Nephron (organoid): Measurements from ENCODE around the gene PCDHA7.
"Not testable (repeated sequence)": the region's sequence is repeated elsewhere in the genome, so short reads cannot be mapped to it uniquely, and the experiment has no call there.

Experiments used
- H3K27ac Mint-ChIP-seq, 3 experiments: 2 replicates each; pipeline ENCODE4 v1.8.0; 2020; ENCODE audit warnings: mixed read lengths in 3 of 3, mild to moderate bottlenecking in 2 of 3, moderate library complexity in 1 of 3
- H3K27me3 Mint-ChIP-seq: 2 replicates; pipeline ENCODE4 v1.8.0; 2021; ENCODE audit warnings: low read depth, mild to moderate bottlenecking, moderate library complexity, mixed read lengths
- H3K36me3 Mint-ChIP-seq: 2 replicates; pipeline ENCODE4 v1.8.0; 2020; ENCODE audit warnings: low read depth, mixed read lengths
- H3K4me1 Mint-ChIP-seq: 2 replicates; pipeline ENCODE4 v1.8.0; 2020; ENCODE audit warnings: mixed read lengths
- H3K4me3 Mint-ChIP-seq, 3 experiments: 2 replicates each; pipeline ENCODE4 v1.8.0; 2020; ENCODE audit warnings: mild to moderate bottlenecking in 3 of 3, mixed read lengths in 3 of 3, moderate library complexity in 2 of 3
- H3K9me3 Mint-ChIP-seq: 2 replicates; pipeline ENCODE4 v1.8.0; 2020; ENCODE audit warnings: mixed read lengths
- TF ChIP-seq, protein P1 (sequence below), 3 experiments: fragments of 200-600 bp; sonication (generic); IDR thresholded peaks; one replicate each; pipeline ENCODE4 v1.5.0; 2021; ENCODE audit warnings: antibody characterized with exemption in 3 of 3; ENCODE audit not compliant: unreplicated experiment in 3 of 3

PCDHA7 gene

DNA sequence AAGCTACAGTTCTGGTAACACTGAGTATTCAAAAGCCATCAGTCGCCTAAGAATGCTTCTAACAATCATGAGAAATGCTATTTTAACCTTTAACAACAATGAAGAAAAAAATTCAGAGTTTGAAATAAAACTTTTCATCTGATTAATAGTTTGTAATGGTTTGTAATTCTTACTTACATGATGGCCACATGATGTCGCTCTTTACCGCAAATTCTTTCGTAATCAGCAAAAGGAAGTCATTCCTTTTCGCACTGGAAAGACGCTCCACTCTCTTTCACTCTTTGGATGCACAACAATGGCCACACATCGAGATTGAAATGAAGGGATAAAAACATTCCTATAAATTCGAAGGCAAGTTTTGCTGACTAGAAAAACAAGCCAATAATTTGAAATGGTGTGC, at the start of gene PCDHA7:
Gene PCDHA7 (plus strand): TSS at position 277 of the 400 bp plus-strand sequence. CDS start 115 bp downstream, at position 392.
- TF ChIP-seq, protein P1, sequence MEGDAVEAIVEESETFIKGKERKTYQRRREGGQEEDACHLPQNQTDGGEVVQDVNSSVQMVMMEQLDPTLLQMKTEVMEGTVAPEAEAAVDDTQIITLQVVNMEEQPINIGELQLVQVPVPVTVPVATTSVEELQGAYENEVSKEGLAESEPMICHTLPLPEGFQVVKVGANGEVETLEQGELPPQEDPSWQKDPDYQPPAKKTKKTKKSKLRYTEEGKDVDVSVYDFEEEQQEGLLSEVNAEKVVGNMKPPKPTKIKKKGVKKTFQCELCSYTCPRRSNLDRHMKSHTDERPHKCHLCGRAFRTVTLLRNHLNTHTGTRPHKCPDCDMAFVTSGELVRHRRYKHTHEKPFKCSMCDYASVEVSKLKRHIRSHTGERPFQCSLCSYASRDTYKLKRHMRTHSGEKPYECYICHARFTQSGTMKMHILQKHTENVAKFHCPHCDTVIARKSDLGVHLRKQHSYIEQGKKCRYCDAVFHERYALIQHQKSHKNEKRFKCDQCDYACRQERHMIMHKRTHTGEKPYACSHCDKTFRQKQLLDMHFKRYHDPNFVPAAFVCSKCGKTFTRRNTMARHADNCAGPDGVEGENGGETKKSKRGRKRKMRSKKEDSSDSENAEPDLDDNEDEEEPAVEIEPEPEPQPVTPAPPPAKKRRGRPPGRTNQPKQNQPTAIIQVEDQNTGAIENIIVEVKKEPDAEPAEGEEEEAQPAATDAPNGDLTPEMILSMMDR (IDR thresholded peaks at IDR 0.05; ENCODE audit: unreplicated experiment in 3 of 3), result no peak
- no peaks in the 10 kb centered on the region for H3K4me1 Mint-ChIP-seq
- H3K27ac Mint-ChIP-seq, result no peak within 1 kb of the TSS
- no peak within 1 kb of the TSS for H3K4me3 Mint-ChIP-seq
- H3K36me3 Mint-ChIP-seq, result peaks cover 85% of the 10 kb centered on the region
- H3K9me3 Mint-ChIP-seq, result peaks cover 53% of the 10 kb centered on the region
- H3K27me3 Mint-ChIP-seq, result no peaks in the 10 kb centered on the region

DNA sequence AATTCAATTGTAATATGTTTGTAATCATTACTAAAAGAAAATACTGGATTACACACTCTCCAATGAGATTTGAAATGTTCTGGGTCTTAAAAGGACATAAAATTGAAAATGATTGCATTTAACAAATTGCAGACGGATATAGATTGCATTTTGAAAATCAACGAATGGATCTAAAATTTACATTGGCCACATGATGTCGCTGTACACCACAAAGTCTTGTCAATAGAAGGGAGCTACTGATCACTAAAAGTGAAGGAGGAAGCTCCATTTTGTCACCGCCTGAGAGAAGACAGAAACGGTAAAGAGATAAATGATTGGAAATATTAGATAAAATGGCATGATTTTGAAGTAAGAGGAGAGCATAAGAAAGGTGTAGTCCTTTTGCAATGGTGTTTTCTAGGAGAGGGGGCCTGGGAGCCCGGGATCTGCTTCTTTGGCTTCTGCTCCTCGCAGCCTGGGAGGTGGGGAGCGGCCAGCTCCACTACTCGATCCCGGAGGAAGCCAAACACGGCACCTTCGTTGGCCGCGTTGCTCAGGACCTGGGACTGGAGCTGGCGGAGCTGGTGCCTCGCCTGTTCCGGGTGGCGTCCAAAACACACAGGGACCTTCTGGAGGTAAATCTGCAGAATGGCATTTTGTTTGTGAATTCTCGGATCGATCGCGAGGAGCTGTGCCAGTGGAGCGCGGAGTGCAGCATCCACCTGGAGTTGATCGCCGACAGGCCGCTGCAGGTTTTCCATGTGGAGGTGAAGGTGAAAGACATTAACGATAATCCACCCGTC, 48.0 kb upstream of the PCDHA7 start, which contains the start of gene PCDHA1:
Gene PCDHA1 (plus strand): TSS at position 236 of the 782 bp plus-strand sequence.
- no peak within 1 kb of the TSS for H3K4me3 Mint-ChIP-seq
- H3K27ac Mint-ChIP-seq, result no peak within 1 kb of the TSS
- TF ChIP-seq, protein P1 (IDR thresholded peaks at IDR 0.05; ENCODE audit: unreplicated experiment in 3 of 3), result no peak
- H3K4me1 Mint-ChIP-seq, result no peaks in the 10 kb centered on the region
- H3K36me3 Mint-ChIP-seq, result peaks cover 15% of the 10 kb centered on the region
- peaks cover 52% of the 10 kb centered on the region for H3K9me3 Mint-ChIP-seq
- H3K27me3 Mint-ChIP-seq, result no peaks in the 10 kb centered on the region

DNA sequence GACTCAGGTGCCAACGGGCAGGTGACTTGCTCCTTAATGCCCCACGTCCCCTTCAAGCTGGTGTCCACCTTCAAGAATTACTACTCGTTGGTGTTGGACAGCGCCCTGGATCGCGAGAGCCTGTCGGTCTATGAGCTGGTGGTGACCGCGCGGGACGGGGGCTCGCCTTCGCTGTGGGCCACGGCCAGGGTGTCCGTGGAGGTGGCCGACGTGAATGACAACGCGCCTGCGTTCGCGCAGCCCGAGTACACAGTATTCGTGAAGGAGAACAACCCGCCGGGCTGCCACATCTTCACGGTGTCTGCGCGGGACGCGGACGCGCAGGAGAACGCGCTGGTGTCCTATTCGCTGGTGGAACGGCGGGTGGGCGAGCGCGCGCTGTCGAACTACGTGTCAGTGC, 46.6 kb upstream of the PCDHA7 start:
- Mint-ChIP-seq H3K9me3 (peaks cover 54% of the 10 kb centered on the region), H3K36me3 (peaks cover 15% of the 10 kb centered on the region)
- not testable (repeated sequence) for H3K27me3 Mint-ChIP-seq, H3K27ac Mint-ChIP-seq, H3K4me3 Mint-ChIP-seq, H3K4me1 Mint-ChIP-seq

- H3K9me3 Mint-ChIP-seq, result peaks cover 54% of the 10 kb centered on the region
- H3K27ac Mint-ChIP-seq, H3K27me3 Mint-ChIP-seq, H3K4me3 Mint-ChIP-seq, H3K4me1 Mint-ChIP-seq: not testable (repeated sequence)
- H3K36me3 Mint-ChIP-seq, result peaks cover 16% of the 10 kb centered on the region
Observed at GRCh38 chr5:140787849-140788504, 46.1 kb upstream of the PCDHA7 start.

GRCh38 chr5:140791089-140791488, 43.0 kb upstream of the PCDHA7 start:
- peaks cover 32% of the 10 kb centered on the region for H3K36me3 Mint-ChIP-seq
- no peak overlapping the region for H3K27ac Mint-ChIP-seq
- no peak overlapping the region for H3K4me3 Mint-ChIP-seq
- peaks cover 61% of the 10 kb centered on the region for H3K9me3 Mint-ChIP-seq
- no peaks in the 10 kb centered on the region for H3K27me3 Mint-ChIP-seq
- no peaks in the 10 kb centered on the region for H3K4me1 Mint-ChIP-seq
- TF ChIP-seq, protein P1 (IDR thresholded peaks at IDR 0.05; ENCODE audit: unreplicated experiment in 3 of 3), result no peak

GRCh38 chr5:140794595-140795258, 39.3 kb upstream of the PCDHA7 start, which contains the start of gene PCDHA2:
TSS of gene PCDHA2 (plus strand) at chr5:140794852.
- Mint-ChIP-seq H3K36me3 (peaks cover 36% of the 10 kb centered on the region), H3K27me3 (no peaks in the 10 kb centered on the region), H3K27ac (peak within 1 kb of the TSS in 1 of 3 experiments; percentile 67), H3K4me3 (peak within 1 kb of the TSS; percentile 78 to 89 (median 86)), H3K9me3 (peaks cover 53% of the 10 kb centered on the region), H3K4me1 (no peaks in the 10 kb centered on the region)
- TF ChIP-seq, protein P1 (IDR thresholded peaks at IDR 0.05; ENCODE audit: unreplicated experiment in 3 of 3), result no peak
